ENCODE data around the gene MAP3K8. TPM values are rescaled to one million over a fixed set of nuclear protein-coding genes. Genes with fewer than 3 reads are reported as not detected.
"Not testable (repeated sequence)": the region's sequence is repeated elsewhere in the genome, so short reads cannot be mapped to it uniquely, and the experiment has no call there.

MAP3K8 gene
- total RNA-seq, 1 donor from 2014 or later, result 7.3 TPM

- DNase-seq, result no peak
- intact Hi-C loops (cut with DNase I), result no loop called here
- ATAC-seq (ENCODE audit: poor library complexity), result no peak
Observed at GRCh38 chr10:30420266-30420665, 13.7 kb upstream of the MAP3K8 start.

GRCh38 chr10:30420766-30421165 lies 13.2 kb upstream of the MAP3K8 start:
- ATAC-seq (ENCODE audit: poor library complexity) (no peak), DNase-seq (no peak)
- intact Hi-C loops (cut with DNase I), result no loop called here

- DNase-seq (no peak), ATAC-seq (ENCODE audit: poor library complexity) (no peak)
- intact Hi-C loops (cut with DNase I), result no loop called here
Observed at GRCh38 chr10:30422151-30422695, 11.8 kb upstream of the MAP3K8 start.

GRCh38 chr10:30422981-30423654 lies 10.9 kb upstream of the MAP3K8 start:
- DNase-seq, result peak; percentile 76

DNA sequence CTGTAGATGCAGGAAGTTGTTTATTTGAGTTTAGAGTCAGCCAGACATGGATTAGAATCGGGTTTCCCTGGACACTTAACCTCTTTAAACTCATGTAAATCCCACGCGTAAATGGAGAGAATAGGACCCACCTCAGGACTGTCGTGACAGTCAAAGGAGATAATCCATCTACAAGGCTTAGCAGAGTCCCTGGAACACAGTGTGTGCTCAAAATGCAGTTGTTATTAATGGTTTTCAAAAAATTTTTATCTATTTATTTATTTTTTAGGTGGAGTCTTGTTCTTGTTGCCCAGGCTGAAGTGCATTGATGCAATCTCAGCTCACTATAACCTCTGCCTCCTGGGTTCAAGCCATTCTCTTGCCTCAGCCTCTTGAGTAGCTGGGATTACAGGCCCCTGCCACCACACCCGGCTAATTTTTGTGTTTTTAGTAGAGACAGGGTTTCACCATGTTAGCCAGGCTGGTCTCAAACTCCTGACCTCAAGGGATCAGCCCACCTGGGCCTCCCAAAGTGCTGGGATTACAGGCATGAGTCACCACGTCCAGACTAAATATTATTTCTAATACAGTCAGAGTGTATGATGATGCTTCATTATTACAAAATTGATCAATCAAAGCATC lies 10.2 kb upstream of the MAP3K8 start:
- intact Hi-C loops (cut with DNase I); DNase-seq; ATAC-seq (ENCODE audit: poor library complexity): not testable (repeated sequence)

More at GRCh38 chr10:30422981-30423654, 10.9 kb upstream of the MAP3K8 start:
- peak; percentile 71 for ATAC-seq (ENCODE audit: poor library complexity)
- intact Hi-C loops (cut with DNase I), result no loop called here

DNA sequence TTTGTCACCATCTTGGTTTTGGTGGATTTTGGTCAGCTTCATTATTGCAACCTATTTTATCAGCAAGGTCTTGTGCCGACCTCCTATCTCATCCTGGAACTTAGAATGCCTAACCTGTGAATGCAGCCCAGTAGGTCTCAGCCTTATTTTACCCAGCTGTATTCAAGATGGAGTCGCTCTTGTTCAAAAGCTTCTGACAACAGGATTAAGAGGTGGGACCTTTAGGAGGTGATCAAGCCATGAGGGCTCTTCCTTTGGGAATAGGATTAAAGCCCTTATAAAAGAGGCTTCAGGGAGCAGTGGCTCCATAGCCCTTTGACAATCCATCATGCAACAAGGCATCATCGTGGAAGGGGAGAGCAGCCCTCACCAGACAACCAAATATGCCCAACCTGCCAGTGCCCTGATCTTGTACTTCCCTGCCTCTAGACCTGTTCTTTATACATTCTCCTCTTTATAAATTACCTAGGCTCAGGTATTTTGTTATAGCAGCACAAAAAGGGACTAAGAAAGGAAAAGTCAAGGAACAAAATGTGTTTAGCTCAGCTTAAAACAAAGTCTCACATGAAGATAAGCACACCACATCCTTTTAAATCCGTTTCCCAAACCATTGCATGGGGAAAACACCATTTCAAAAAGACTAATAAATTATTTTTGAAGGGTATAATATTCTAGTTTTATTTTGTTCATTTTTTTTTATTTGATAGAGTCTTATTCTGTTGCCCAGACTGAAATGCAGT lies 8.5 kb upstream of the MAP3K8 start:
- no peak for DNase-seq
- intact Hi-C loops (cut with DNase I), result no loop called here
- no peak for ATAC-seq (ENCODE audit: poor library complexity)

DNA sequence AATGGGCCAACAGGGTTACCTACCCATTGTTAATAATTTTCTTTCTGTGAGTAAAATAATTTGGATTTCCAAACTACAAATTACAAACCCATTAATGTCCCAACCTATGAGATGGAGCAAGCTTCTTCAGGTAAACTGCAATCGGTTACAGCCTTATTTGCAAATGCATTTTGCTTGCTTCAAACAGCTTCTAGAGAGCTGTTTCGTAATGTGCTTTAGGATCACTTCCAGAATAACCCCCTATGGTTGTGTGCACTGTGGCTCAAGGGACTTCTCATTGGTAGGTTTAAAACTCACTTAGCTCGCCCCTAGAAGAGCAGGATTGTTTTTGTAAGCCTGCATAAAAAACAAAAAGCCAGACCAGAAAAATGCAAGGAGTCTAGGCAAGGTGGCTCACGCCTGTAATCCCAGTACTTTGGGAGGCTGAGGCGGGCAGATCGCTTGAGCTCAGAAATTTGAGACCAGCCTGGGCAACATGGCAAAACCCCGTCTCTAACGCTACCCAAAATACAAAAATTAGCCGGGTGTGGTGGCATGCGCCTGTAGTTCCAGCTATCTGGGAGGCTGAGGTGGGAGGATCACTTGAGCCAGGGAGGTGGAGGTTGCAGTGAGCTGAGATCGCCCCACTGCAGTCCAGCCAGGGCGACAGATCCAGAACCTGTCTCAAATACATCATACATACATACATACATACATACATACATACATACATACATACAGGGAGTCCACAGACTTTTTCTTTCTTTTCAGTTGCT lies 3.3 kb upstream of the MAP3K8 start:
- intact Hi-C loops (cut with DNase I), result no loop called here
- ATAC-seq (ENCODE audit: poor library complexity), result no peak
- DNase-seq, result no peak

DNA sequence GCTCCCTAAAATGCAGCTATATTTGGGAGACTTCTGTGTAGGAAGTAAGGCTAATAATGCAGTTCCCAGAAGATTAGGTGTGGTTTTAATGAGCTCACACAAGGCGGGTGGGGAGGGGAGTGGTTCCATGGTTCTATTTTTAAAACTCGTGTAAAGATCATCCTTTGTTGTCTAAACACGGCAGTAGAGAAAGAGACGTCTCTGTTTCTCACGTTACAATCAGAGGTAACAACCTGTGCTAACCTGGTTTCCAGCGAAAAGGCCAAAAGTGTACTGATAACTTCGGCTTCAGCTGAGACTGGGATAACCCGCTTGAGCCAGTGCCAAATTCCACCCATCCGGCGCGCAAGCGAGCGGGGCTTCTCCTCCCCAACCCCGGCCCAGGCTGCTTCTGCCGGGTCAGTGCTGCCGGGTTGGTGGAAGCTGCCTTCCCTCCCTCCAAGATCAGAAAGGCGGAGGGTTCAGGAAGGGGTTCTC lies 2.5 kb upstream of the MAP3K8 start:
- DNase-seq (peak; percentile 69), ATAC-seq (ENCODE audit: poor library complexity) (no peak)
- intact Hi-C loops (cut with DNase I), result no loop called here

GRCh38 chr10:30432622-30433305 lies 1.2 kb upstream of the MAP3K8 start:
- intact Hi-C loops (cut with DNase I), result no loop called here
- DNase-seq (peak; percentile 57), ATAC-seq (ENCODE audit: poor library complexity) (peak; percentile 1)

DNA sequence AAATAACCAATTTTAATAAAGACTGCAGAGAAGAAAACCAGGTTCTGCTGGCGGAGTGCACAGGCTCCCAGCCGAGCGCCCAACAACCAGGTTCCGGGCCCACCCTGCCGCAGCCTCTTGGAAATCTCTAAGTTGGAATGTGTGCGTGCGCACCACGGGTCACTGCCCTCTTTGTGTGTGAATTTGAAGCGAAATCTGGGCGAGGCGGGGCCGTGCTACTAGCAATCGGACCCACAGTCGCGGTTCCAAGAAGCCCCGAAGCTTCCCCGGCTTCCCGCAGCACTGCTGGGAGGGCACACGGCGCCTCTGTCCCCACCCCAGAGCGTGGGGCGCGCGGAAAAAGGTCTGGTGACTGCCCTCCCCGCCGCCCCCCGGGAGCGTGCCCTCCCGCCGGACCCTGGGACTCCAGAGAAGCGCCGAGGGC lies 666 bp upstream of the MAP3K8 start:
- DNase-seq (peak; percentile 89), ATAC-seq (ENCODE audit: poor library complexity) (peak; percentile 45)
- intact Hi-C loops (cut with DNase I), result no loop called here

DNA sequence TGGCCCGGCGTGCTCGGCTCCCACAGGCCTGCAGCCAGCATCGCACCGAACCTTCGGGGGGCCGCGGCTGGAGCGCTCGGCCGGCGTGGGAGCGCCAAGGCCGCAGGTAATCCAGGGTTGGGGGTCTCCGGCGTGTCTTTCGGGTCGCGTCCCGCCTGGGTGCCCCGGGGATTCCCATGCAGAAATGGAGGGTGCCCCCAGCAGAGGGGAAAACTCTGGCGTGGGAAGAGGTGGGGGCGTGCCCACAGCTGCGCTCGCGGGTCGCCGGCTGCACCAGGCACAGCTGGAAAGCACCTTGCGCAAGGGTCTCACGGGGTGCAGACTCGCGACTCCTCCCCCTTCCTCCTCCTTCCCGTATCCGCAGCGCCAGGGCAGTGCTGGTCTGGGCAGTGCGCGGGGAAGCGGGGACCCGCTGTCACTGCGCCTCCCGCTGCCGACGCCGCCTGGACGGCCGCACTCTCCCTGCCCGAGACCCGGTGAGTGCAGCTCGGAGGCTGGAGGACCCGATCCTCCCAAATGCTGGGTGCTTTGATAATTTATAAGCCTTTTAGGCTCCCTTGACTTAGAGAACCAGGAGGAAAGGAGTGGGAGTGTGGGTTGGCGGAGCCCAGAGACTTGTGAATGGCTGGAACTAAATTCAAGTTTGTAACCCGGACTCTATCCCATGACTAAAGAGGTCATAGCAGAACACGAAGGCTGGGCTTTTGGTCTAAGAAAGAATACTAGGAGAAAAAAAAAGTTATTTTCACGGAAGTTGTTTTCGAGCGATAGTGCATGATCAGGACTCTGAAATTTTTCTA lies 489 bp downstream of the MAP3K8 start:
- DNase-seq (peak; percentile 93), ATAC-seq (ENCODE audit: poor library complexity) (peak; percentile 82)
- intact Hi-C loops (cut with DNase I), result no loop called here

DNA sequence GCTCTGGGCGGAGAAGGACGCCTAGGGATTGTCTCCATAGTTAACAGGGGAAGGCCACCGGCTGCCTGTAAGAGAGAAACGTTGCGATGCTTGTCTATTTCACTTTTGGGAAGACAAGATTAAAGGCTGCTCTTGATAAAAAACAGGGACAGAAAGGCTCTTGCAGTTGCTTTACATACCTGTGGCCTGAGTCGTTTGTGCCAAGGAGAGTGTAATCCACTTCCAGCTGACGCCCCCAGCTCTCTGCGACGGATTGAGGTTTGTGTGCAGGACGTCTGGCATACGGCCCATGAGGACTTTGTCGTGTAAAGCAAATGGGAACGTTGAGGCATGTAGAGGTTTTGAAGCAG lies 1.1 kb downstream of the MAP3K8 start:
- ATAC-seq (ENCODE audit: poor library complexity) (no peak), DNase-seq (peak; percentile 57)
- intact Hi-C loops (cut with DNase I), result no loop called here

- DNase-seq; intact Hi-C loops (cut with DNase I); ATAC-seq (ENCODE audit: poor library complexity): not testable (repeated sequence)
Observed at GRCh38 chr10:30435499-30436167, 1.6 kb downstream of the MAP3K8 start.

DNA sequence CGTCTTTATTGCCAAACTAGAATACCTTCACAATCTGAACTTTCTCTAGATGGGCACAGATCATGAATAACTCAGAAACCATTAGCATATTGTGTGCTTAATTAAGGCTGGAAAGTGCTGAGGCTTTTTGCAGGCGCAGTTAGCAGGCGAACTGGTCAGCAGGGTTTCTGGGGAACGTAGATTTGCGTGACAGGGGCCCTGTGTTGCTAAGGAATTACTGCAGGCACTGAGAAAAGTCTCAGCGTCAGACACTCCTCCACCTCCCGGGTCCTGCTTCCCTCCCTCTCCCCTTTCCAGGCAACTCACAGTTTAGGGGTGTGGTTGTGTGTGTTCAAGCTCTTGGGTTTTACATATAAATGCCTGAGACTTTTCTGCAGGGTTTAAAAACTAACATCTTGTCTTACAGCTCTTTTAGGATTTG lies 2.2 kb downstream of the MAP3K8 start:
- ATAC-seq (ENCODE audit: poor library complexity) (no peak), DNase-seq (no peak)
- intact Hi-C loops (cut with DNase I), result no loop called here

GRCh38 chr10:30436671-30437030 lies 2.7 kb downstream of the MAP3K8 start:
- DNase-seq (no peak), ATAC-seq (ENCODE audit: poor library complexity) (no peak)
- intact Hi-C loops (cut with DNase I), result no loop called here

DNA sequence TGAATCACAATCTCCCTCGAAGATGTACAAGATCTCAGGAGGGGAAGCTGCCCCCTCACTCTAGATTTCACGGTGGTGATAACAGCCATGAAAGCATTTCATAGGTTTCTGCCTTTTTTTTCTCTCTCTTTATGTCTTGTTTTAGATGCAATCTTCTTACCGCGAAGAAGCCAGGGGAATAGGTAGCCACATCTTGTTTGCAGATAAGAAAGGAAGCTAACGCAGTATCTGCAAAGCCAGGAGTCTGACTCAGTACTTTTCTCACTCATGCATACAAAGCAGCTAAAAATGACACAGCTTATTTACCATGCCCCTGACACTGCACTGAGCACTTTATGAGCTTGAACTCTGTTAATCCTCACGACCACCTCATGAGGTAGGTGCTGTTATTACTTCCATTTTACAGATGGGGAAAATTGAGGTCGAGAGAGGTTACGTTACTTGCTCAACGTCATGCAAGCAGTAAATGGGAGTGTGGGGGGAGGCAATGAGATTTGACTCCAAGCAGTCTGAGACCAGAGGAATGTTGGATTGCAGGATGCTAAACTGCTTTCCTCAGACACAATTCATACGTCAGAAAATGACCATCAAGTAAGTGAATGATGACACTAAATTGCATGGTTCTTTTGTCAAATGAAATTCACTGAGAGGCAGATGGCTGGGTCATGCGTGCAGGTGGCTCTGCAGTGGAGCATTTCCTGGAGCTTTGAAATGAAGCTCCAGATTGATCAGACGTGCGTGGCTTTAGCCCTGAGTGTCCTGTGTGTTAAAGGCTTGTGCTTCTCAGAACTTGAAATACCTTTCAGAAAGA lies 3.3 kb downstream of the MAP3K8 start:
- DNase-seq (no peak), ATAC-seq (ENCODE audit: poor library complexity) (no peak)
- intact Hi-C loops (cut with DNase I), result no loop called here
